Measurements from ENCODE around the gene STAC3. TPM values are rescaled to one million over a fixed set of nuclear protein-coding genes. Genes with fewer than 3 reads are reported as not detected.

The STAC3 gene
- polyA plus RNA-seq, 1 donor = 4.0 TPM

DNA sequence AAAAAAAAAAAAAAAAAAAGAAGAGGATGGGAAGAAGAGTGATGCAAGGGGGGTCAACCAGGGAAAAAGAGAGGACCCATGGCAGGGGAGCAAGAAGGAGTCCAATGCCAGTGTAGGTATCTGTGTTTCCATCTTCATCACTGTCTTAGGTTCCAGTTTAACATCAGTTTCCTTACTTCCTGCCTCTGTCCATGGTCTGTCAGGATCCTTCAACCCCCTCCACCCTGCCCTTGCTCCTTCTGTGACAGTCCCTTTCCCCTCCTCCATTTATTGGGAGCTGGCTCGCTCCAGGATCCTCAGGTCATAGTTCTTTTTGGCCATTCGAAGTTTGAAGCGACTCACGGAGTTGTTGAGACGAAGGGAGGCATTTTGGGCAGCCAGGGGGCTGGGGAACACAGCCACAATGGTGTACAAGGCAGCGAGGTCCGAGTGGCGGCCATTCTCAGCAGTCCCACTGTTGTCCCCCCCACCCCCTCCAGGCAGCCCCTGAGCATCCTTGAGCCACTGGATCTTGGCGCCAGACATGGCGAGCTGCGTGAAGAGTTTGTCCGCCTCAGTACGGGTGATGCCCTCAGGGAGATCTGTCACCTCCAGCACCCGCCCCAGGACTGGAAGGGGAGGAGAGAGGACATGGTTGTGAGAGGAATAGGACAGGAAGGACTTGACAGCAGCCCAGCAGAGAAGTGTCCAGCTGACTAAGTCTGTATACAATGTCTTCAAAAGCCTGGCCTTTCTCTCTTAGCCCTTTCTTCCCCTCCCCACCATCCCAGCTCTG, 3.7 kb upstream of the STAC3 start:
- H3K4me1 ChIP-seq (ENCODE audit: control insufficient read depth, insufficient read depth, low read length) = no peaks in the 10 kb centered on the region
- no peaks in the 10 kb centered on the region for H3K27me3 ChIP-seq (ENCODE audit: control insufficient read depth, insufficient read depth, low read length)
- no peak overlapping the region for H3K4me3 ChIP-seq (ENCODE audit: low read length)
- peaks cover 50% of the 10 kb centered on the region for H3K36me3 ChIP-seq (ENCODE audit: control insufficient read depth, insufficient read depth, low read length)
- WGBS (ENCODE audit: insufficient coverage, low lambda C conversion rate) = no CpG with 5 or more reads among the region's 14 CpGs
- H3K27ac ChIP-seq (ENCODE audit: low read length) = no peak overlapping the region
- H3K9me3 ChIP-seq (ENCODE audit: control insufficient read depth, low read depth, low read length) = no peaks in the 10 kb centered on the region
- no peak for DNase-seq

DNA sequence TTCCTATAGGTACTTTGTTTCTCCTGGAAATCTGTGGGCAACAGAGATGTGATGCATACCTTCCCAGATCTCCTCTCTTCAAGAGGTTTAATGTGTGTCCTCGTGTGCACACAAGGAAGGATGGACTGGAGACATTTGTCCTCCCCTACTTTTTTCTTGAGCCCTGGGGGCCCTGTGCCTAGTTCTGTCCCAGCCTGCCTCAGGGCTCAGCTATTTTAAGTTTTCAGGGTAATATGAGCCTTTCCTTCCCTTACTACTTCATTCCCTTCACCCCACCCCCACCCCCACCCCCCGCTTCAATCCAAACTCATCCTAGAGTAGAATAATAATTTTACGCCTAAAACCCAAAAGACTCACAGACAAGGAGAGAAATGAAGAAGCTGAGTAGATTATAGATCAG, 446 bp downstream of the STAC3 start:
- Histone ChIP-seq H3K9me3 (ENCODE audit: control insufficient read depth, low read depth, low read length) (no peaks in the 10 kb centered on the region), H3K36me3 (ENCODE audit: control insufficient read depth, insufficient read depth, low read length) (peaks cover 12% of the 10 kb centered on the region), H3K27ac (ENCODE audit: low read length) (no peak overlapping the region), H3K27me3 (ENCODE audit: control insufficient read depth, insufficient read depth, low read length) (no peaks in the 10 kb centered on the region), H3K4me1 (ENCODE audit: control insufficient read depth, insufficient read depth, low read length) (no peaks in the 10 kb centered on the region), H3K4me3 (ENCODE audit: low read length) (no peak overlapping the region)
- DNase-seq = no peak
- WGBS (ENCODE audit: insufficient coverage, low lambda C conversion rate) = no CpG with 5 or more reads among the region's 3 CpGs

DNA sequence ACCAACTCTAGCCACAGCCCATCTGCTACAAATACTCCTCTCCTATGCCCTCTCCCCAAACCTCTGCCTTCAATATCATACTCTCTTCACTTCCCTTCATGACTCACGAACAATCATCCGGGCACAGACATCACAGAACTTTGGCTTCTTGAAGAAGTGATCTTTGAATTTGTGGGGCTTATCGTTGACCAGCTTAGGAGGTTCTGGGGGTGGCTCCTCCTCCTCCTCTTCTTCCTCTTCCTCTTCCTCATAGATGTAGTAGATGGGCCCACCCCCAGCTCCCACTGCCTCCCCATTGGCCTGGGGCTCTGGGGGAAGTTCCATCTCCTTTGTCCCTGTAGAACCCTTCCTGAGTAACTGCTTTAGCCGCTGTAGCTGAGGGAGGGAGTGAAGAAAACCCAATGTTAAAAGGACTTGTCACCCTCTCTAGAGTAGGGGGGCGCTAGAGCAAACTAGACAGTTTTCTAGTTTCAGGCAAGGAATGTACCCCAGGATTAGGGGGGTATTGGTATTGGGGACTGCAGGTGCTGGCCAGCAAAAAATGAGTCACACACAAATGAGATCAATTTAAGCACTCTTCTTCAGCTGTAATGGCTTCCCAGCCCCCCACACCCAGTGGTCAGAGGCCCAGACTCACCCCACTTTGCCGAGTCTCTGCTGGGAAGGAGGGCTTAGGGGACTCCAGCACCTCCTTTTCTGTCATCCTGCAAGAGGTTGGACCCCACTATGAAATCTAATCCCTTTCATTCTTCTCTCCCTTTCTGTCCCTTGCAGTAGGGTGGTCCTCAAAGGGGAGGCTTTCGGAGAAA, 1.8 kb downstream of the STAC3 start:
- no peak for DNase-seq
- Histone ChIP-seq H3K9me3 (ENCODE audit: control insufficient read depth, low read depth, low read length) (no peaks in the 10 kb centered on the region), H3K4me3 (ENCODE audit: low read length) (no peak overlapping the region), H3K4me1 (ENCODE audit: control insufficient read depth, insufficient read depth, low read length) (no peaks in the 10 kb centered on the region), H3K27me3 (ENCODE audit: control insufficient read depth, insufficient read depth, low read length) (peaks cover 4% of the 10 kb centered on the region), H3K27ac (ENCODE audit: low read length) (no peak overlapping the region), H3K36me3 (ENCODE audit: control insufficient read depth, insufficient read depth, low read length) (peaks cover 2% of the 10 kb centered on the region)
- no CpG with 5 or more reads among the region's 7 CpGs for WGBS (ENCODE audit: insufficient coverage, low lambda C conversion rate)

DNA sequence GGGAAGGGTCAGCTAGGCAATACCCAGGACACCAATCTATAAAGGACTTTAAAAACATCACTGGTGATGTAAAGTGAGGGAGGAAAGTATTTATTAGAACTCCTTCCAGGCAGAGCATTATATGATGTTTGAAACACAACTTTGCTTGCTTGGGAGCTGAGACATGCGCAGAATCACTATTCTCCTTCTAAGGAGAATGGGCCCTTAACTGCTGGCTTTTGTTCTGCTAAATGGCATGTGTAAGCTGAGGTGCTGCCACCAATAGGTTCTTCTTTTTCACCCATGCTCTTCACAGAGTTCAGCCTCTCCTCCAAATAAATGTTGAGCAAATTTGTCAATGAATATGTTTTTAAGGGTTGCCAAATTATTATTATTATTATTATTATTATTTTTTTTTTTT, 3.9 kb downstream of the STAC3 start:
- no peak overlapping the region for H3K27ac ChIP-seq (ENCODE audit: low read length)
- 83% methylated on average over 1 of the region's 1 CpG for WGBS (ENCODE audit: insufficient coverage, low lambda C conversion rate)
- H3K27me3 ChIP-seq (ENCODE audit: control insufficient read depth, insufficient read depth, low read length) = peaks cover 24% of the 10 kb centered on the region
- H3K4me3 ChIP-seq (ENCODE audit: low read length) = no peak overlapping the region
- H3K36me3 ChIP-seq (ENCODE audit: control insufficient read depth, insufficient read depth, low read length) = no peaks in the 10 kb centered on the region
- DNase-seq = no peak
- H3K9me3 ChIP-seq (ENCODE audit: control insufficient read depth, low read depth, low read length) = peaks cover 2% of the 10 kb centered on the region
- peaks cover 18% of the 10 kb centered on the region for H3K4me1 ChIP-seq (ENCODE audit: control insufficient read depth, insufficient read depth, low read length)

DNA sequence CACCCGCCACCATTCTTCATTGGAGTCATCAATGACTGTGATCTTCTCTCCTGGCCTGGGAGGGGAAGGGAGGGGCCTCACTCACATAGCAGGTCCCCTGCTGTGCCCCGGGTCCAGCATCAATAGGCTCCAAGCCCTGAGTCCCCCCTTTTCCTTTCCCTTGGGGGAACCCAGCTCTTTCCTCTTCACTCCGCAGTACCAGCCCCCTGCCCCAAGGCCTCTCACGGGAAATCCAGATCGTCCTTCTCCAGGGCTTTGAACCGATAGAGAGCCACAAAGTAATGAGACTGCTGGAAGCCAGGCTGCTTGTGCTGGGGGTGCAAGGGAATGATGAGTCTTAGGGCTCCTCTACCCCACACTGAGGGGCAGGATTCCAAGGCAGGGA, 6.7 kb downstream of the STAC3 start:
- H3K4me1 ChIP-seq (ENCODE audit: control insufficient read depth, insufficient read depth, low read length) = peaks cover 41% of the 10 kb centered on the region
- WGBS (ENCODE audit: insufficient coverage, low lambda C conversion rate) = no CpG with 5 or more reads among the region's 6 CpGs
- no peak for DNase-seq

DNA sequence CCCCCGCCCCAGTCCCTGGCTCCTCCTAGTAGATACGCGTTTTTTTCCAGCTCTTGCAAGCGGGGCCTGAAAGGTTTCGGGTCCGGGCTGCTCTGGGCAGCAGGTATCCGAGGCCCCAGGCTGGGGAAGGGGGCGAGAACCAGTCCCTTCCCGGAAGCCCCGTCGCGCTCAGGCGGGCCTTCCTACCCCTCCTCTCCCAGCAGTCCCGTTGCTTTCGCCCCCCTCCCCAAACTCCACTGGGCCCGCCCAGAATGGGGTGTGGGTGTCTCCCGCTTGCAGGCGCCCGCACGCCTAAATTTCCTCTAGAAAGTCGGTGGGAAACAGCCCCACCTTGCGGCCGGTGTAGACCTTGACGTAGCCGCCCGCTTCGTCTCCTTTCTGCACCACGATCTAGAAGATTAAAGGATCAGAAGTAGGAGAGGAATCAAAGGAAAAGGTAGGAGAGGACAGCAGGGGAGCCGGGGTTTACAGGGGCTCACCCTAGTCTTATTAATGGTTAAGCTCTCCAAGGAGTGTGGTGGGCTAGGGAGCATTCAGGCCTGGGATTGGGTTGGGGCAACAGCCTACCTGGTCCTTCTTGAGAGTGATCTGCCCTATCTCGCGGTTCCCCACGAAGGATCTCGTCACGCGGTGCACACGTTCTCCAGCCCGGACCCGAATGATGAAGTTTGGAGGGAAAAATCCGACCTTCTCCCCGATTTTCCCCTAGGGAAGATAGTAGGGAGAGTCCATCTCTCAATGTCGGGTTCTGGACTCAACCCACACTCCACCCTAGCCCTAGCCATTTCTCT, 7.3 kb downstream of the STAC3 start:
- H3K27me3 ChIP-seq (ENCODE audit: control insufficient read depth, insufficient read depth, low read length) = peaks cover 57% of the 10 kb centered on the region
- peaks cover 12% of the 10 kb centered on the region for H3K9me3 ChIP-seq (ENCODE audit: control insufficient read depth, low read depth, low read length)
- H3K36me3 ChIP-seq (ENCODE audit: control insufficient read depth, insufficient read depth, low read length) = no peaks in the 10 kb centered on the region
- peaks cover 44% of the 10 kb centered on the region for H3K4me1 ChIP-seq (ENCODE audit: control insufficient read depth, insufficient read depth, low read length)
- peak overlapping the region; percentile 38 for H3K4me3 ChIP-seq (ENCODE audit: low read length)
- 0% methylated on average over 1 of the region's 41 CpGs for WGBS (ENCODE audit: insufficient coverage, low lambda C conversion rate)
- DNase-seq = peak; percentile 47 to 71
- H3K27ac ChIP-seq (ENCODE audit: low read length) = no peak overlapping the region

More for the DNA sequence above, 6.7 kb downstream of the STAC3 start:
- H3K9me3 ChIP-seq (ENCODE audit: control insufficient read depth, low read depth, low read length) = peaks cover 12% of the 10 kb centered on the region
- no peaks in the 10 kb centered on the region for H3K36me3 ChIP-seq (ENCODE audit: control insufficient read depth, insufficient read depth, low read length)
- H3K4me3 ChIP-seq (ENCODE audit: low read length) = no peak overlapping the region
- no peak overlapping the region for H3K27ac ChIP-seq (ENCODE audit: low read length)
- peaks cover 52% of the 10 kb centered on the region for H3K27me3 ChIP-seq (ENCODE audit: control insufficient read depth, insufficient read depth, low read length)

DNA sequence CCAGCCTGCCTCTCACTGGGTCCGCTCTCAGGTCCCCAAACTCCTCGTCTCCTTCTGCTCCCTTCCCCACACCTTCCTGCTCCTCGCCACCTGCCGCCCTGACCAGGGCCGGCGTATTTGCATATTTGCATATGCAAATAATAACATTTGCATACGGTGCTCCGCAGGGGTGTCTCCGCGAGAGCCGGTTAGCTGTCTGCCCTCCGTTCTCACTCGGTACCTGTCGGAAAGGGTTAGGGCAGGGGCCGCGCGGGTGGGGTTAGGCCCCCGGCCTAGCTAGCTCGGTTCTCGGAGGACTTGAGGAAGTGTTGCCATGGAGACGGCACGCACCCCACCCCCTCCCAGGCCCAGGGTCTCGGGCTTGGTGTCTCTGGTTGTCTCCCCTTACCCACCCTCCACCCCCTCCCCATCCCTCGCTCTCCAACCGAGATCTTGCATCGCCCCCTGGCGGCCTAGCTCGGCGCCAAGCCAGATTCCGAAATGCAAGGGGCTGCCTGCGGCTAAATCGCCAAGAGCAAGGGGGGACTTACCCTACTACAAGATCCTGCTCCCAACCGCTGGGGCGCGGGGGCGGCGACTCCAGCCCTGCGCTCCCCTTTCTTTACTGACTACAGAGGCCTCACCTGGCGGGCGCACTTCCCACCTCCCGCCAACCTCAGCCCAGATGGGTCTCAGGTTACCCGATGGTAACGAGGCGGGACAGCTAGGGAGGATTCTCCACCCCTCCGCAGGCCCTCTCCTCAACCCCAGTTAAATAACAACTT, 8.1 kb downstream of the STAC3 start:
- Histone ChIP-seq H3K9me3 (ENCODE audit: control insufficient read depth, low read depth, low read length) (peaks cover 12% of the 10 kb centered on the region), H3K36me3 (ENCODE audit: control insufficient read depth, insufficient read depth, low read length) (no peaks in the 10 kb centered on the region), H3K4me1 (ENCODE audit: control insufficient read depth, insufficient read depth, low read length) (peaks cover 52% of the 10 kb centered on the region), H3K27ac (ENCODE audit: low read length) (no peak overlapping the region), H3K4me3 (ENCODE audit: low read length) (peak overlapping the region; percentile 38), H3K27me3 (ENCODE audit: control insufficient read depth, insufficient read depth, low read length) (peaks cover 66% of the 10 kb centered on the region)
- no CpG with 5 or more reads among the region's 45 CpGs for WGBS (ENCODE audit: insufficient coverage, low lambda C conversion rate)
- peak; percentile 50 to 58 for DNase-seq

DNA sequence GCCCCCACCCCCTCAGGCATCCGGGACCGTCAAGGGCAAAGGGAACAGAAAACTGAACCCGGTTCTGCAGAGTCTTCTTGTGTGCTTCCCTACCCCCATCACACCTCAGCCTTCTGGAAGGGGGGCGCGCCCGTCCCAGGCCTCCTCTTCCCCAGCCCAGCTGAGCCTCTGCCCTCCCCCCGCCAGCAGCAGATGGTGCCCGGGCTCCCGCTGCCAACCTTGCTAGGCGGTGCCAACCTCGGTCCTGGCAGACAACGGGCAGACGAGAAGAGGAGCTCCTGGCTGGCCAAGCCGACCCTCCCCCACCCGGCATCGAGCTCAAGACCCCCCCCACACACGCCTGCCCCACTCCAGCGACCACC, 8.7 kb downstream of the STAC3 start:
- Histone ChIP-seq H3K9me3 (ENCODE audit: control insufficient read depth, low read depth, low read length) (peaks cover 12% of the 10 kb centered on the region), H3K4me1 (ENCODE audit: control insufficient read depth, insufficient read depth, low read length) (peaks cover 54% of the 10 kb centered on the region), H3K27me3 (ENCODE audit: control insufficient read depth, insufficient read depth, low read length) (peaks cover 71% of the 10 kb centered on the region), H3K36me3 (ENCODE audit: control insufficient read depth, insufficient read depth, low read length) (no peaks in the 10 kb centered on the region), H3K4me3 (ENCODE audit: low read length) (peak overlapping the region; percentile 38), H3K27ac (ENCODE audit: low read length) (no peak overlapping the region)
- no peak for DNase-seq
- WGBS (ENCODE audit: insufficient coverage, low lambda C conversion rate) = no CpG with 5 or more reads among the region's 18 CpGs

DNA sequence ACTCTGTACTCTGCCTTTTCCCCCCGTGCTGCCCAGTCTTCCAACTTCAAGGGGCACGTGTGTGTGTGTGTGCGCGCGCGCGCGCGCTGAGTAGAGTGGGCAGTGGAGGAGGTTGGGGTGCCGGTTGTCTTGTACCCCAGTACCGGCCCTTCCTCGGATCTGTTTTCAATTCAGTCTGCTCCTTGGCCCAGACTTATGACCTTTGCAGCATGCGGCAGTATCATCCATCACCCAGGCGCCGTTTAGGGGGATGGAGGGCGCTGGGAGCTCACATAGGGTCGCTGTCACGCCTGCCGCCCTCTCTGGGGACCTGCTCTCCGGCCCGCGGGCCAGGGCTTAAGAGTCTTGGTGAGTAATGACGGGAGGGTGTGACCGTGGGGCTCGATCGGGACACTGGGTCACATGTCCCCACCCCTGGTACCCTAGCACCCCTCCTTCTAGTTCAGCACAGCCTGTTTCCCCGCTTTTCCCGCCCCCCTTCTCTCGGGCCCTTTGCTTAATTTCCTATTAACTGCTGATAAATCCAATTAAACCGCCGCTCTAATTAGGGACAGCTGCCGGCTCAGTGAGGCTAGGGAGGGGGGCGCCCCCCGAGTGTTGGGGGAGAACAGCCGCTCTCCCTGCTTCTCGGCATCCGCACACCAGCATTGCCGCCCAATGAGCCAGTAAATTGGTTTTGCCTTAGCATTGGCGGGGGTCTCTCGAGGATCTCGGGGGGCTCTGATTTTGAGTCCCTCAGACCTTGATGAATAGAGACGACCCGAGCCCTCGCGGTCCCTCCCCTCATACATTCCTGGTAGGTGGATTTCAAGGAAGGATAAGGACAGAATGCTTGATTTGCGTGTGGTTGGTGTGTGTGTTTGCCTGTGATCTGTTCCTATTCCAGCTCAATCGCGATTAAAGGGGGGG, 9.3 kb downstream of the STAC3 start:
- Histone ChIP-seq H3K27ac (ENCODE audit: low read length) (no peak overlapping the region), H3K4me3 (ENCODE audit: low read length) (no peak overlapping the region), H3K36me3 (ENCODE audit: control insufficient read depth, insufficient read depth, low read length) (no peaks in the 10 kb centered on the region), H3K4me1 (ENCODE audit: control insufficient read depth, insufficient read depth, low read length) (peaks cover 54% of the 10 kb centered on the region), H3K9me3 (ENCODE audit: control insufficient read depth, low read depth, low read length) (peaks cover 12% of the 10 kb centered on the region), H3K27me3 (ENCODE audit: control insufficient read depth, insufficient read depth, low read length) (peaks cover 78% of the 10 kb centered on the region)
- whole genome bisulfite sequencing (ENCODE audit: insufficient coverage, low lambda C conversion rate) = no CpG with 5 or more reads among the region's 48 CpGs
- DNase-seq = no peak

Measured in large intestine (tissue), 3 donors.